ENCODE data around the gene NPAS4. TPM values are rescaled to one million over a fixed set of nuclear protein-coding genes. Genes with fewer than 3 reads are reported as not detected.

Gene NPAS4
- total and polyA plus RNA-seq, 2 of the 13 experiments (the other 11 are each of a cell fraction or from before 2014, with no cell fraction given): not detected

DNA sequence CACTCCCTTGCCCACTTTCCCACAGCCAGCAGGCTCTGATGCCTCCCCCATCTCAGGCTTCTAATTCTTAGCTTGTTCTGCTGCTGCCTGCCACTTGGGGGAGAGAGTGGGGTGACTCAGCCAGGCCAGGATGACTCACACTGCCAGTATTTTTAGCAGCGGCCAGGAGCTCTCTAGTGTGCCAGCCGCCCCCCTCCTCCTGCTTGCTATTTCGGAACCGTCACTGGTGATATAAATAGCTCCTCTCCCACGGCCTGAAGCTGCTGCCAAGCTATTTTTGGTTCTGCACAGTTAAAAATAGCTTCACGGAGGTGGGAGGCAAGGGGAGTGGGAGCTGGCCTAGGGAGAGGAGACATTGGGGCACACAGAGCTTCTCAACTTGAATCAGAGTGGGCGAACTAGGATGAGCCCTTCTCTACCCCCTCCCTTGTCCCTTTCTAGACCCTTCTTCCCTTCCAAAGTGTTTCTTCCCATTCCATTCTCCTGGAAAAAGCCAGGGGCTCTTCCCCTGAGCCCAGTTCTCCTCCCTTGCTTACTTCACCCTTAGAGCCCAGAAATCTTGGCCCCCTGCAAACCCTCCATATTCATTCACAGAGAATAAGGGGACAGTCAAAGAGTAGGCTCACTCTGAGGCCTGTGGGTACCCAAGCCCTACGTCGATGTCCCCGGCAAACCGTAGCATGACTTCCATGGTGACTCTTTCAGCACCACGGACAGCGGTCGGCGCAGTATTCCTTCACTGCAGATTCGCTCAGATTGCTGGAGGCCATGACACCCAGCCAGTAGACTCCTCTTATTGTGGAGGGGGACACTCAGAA, 2.5 kb upstream of the NPAS4 start (continued):
- TF ChIP-seq PATZ1 (CRISPR knock-in tag; IDR thresholded peaks at IDR 0.05) (0 out of 2 replicates have a peak, but pooled peaks have one; percentile 34), SMAD1 (CRISPR knock-in tag; IDR thresholded peaks at IDR 0.05; ENCODE audit: borderline replicate concordance, low read depth) (no peak), SMARCE1 (IDR thresholded peaks at IDR 0.05; ENCODE audit: borderline replicate concordance) (no peak), ZNF768 (CRISPR knock-in tag; IDR thresholded peaks at IDR 0.05) (no peak), ZNF513 (CRISPR knock-in tag; conservative IDR thresholded peaks at IDR 0.05) (no peak), ZNF280D (CRISPR knock-in tag; IDR thresholded peaks at IDR 0.05) (peak; percentile 76; the same call in 1 of the 2 replicates), FOXJ3 (CRISPR knock-in tag; IDR thresholded peaks at IDR 0.05; ENCODE audit: borderline replicate concordance) (no peak), ZNF749 (CRISPR knock-in tag; IDR thresholded peaks at IDR 0.05; ENCODE audit: borderline replicate concordance) (peak; percentile 92)
- TF ChIP-seq, protein P1, sequence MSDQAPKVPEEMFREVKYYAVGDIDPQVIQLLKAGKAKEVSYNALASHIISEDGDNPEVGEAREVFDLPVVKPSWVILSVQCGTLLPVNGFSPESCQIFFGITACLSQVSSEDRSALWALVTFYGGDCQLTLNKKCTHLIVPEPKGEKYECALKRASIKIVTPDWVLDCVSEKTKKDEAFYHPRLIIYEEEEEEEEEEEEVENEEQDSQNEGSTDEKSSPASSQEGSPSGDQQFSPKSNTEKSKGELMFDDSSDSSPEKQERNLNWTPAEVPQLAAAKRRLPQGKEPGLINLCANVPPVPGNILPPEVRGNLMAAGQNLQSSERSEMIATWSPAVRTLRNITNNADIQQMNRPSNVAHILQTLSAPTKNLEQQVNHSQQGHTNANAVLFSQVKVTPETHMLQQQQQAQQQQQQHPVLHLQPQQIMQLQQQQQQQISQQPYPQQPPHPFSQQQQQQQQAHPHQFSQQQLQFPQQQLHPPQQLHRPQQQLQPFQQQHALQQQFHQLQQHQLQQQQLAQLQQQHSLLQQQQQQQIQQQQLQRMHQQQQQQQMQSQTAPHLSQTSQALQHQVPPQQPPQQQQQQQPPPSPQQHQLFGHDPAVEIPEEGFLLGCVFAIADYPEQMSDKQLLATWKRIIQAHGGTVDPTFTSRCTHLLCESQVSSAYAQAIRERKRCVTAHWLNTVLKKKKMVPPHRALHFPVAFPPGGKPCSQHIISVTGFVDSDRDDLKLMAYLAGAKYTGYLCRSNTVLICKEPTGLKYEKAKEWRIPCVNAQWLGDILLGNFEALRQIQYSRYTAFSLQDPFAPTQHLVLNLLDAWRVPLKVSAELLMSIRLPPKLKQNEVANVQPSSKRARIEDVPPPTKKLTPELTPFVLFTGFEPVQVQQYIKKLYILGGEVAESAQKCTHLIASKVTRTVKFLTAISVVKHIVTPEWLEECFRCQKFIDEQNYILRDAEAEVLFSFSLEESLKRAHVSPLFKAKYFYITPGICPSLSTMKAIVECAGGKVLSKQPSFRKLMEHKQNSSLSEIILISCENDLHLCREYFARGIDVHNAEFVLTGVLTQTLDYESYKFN (CRISPR knock-in tag; conservative IDR thresholded peaks at IDR 0.05): no peak
- TF ChIP-seq, protein P2, sequence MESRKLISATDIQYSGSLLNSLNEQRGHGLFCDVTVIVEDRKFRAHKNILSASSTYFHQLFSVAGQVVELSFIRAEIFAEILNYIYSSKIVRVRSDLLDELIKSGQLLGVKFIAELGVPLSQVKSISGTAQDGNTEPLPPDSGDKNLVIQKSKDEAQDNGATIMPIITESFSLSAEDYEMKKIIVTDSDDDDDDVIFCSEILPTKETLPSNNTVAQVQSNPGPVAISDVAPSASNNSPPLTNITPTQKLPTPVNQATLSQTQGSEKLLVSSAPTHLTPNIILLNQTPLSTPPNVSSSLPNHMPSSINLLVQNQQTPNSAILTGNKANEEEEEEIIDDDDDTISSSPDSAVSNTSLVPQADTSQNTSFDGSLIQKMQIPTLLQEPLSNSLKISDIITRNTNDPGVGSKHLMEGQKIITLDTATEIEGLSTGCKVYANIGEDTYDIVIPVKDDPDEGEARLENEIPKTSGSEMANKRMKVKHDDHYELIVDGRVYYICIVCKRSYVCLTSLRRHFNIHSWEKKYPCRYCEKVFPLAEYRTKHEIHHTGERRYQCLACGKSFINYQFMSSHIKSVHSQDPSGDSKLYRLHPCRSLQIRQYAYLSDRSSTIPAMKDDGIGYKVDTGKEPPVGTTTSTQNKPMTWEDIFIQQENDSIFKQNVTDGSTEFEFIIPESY (CRISPR knock-in tag; IDR thresholded peaks at IDR 0.05): no peak
- TF ChIP-seq, protein P3, sequence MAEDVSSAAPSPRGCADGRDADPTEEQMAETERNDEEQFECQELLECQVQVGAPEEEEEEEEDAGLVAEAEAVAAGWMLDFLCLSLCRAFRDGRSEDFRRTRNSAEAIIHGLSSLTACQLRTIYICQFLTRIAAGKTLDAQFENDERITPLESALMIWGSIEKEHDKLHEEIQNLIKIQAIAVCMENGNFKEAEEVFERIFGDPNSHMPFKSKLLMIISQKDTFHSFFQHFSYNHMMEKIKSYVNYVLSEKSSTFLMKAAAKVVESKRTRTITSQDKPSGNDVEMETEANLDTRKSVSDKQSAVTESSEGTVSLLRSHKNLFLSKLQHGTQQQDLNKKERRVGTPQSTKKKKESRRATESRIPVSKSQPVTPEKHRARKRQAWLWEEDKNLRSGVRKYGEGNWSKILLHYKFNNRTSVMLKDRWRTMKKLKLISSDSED (CRISPR knock-in tag; IDR thresholded peaks at IDR 0.05): no peak

Data from HepG2 (cell line).